HCT116 (cell line): ENCODE measurements around the gene ITGB7. TPM values are rescaled to one million over a fixed set of nuclear protein-coding genes. Genes with fewer than 3 reads are reported as not detected.

Experiments
- ATAC-seq: fragments of 200-7000 bp; cut with Tn5 transposase; 2 replicates; pipeline ENCODE4 v1.9.1; 2020; ENCODE audit warnings: mild to moderate bottlenecking, moderate library complexity
- BruUV-seq: library from RNA; stranded (reverse); fragments of 400-500 nt; replicated peaks from 2 replicates; lab custom pipeline; 2021; lab: Mats Ljungman, UMichigan
- CTCF ChIA-PET: fragments of 300-600 bp; sonication (Branson Sonifier 250); formaldehyde crosslinking; loops from one replicate; lab custom pipeline; 2021; ENCODE audit warnings: antibody characterized with exemption; lab: Charles Lee
- POLR2A ChIA-PET: fragments of 300-600, 350-600 bp; sonication (Branson Sonifier 250); formaldehyde crosslinking; loops from one replicate; lab custom pipeline; 2021; ENCODE audit warnings: antibody characterized with exemption; lab: Charles Lee
- RAD21 ChIA-PET, 2 experiments: fragments of 300-600 bp; sonication (Branson Sonifier 250); formaldehyde crosslinking; loops; one replicate each; lab custom pipeline; 2023; ENCODE audit warnings: low total read pairs in 2 of 2; ENCODE audit not compliant: uncharacterized antibody in 2 of 2, unreplicated experiment in 2 of 2, low non-redundant PET in 1 of 2; lab: Charles Lee
- DNase-seq: peaks from one replicate; pipeline ENCODE4 v3.0.0-alpha.2; 2010; ENCODE audit warnings: low read depth, low spot score
- H2AFZ ChIP-seq: fragments of 200-600 bp; shearing (Covaris generic), sonication (generic); 2 replicates; pipeline ENCODE4 v1.6.1; 2017; ENCODE audit warnings: low read depth, mixed run types, mixed read lengths, antibody characterized with exemption, low read length; ENCODE audit not compliant: poor library complexity, severe bottlenecking
- H3K27ac ChIP-seq: 2 replicates; pipeline ENCODE4 v1.5.1; 2012; ENCODE audit warnings: low read depth, low read length
- H3K27me3 ChIP-seq: fragments of 200-600 bp; sonication (generic); 2 replicates; pipeline ENCODE4 v1.6.1; 2016; ENCODE audit warnings: mixed run types, low read length, mixed read lengths; ENCODE audit not compliant: insufficient read depth
- H3K36me3 ChIP-seq, 2 experiments: fragments of 200-500 bp in 1 of 2; fragments of 200-600 bp in 1 of 2; sonication (Bioruptor generic) in 1 of 2; sonication (generic) in 1 of 2; 2 replicates each; pipeline versions ENCODE4 v1.5.1 to v1.6.1; 2014 to 2016; ENCODE audit warnings: low read length in 2 of 2, inconsistent platforms in 1 of 2, mixed read lengths in 1 of 2, mixed run types in 1 of 2; ENCODE audit not compliant: insufficient read depth in 2 of 2, control insufficient read depth in 1 of 2
- H3K4me1 ChIP-seq, 2 experiments: fragments of 200-600 bp in 1 of 2; sonication (generic) in 1 of 2; 2 replicates each; pipeline versions ENCODE4 v1.5.1 to v1.6.1; 2012 to 2017; ENCODE audit warnings: low read length in 2 of 2, inconsistent platforms in 1 of 2, mild to moderate bottlenecking in 1 of 2, mixed read lengths in 1 of 2, mixed run types in 1 of 2, moderate library complexity in 1 of 2; ENCODE audit not compliant: insufficient read depth in 2 of 2, control insufficient read depth in 1 of 2
- H3K4me2 ChIP-seq: fragments of 200-600 bp; sonication (generic); 2 replicates; pipeline ENCODE4 v1.6.1; 2017; ENCODE audit warnings: mixed run types, low read length, mixed read lengths
- H3K4me3 ChIP-seq, 2 experiments: fragments of 200-600 bp in 1 of 2; sonication (generic) in 1 of 2; replicated peaks in 1 of 2; 2 replicates each; pipeline ENCODE4 v1.5.1; 2011 to 2016; ENCODE audit warnings: low read length in 2 of 2, control low read depth in 1 of 2, low read depth in 1 of 2, mild to moderate bottlenecking in 1 of 2, mixed read lengths in 1 of 2, mixed run types in 1 of 2
- H3K79me2 ChIP-seq: fragments of 200-600 bp; sonication (generic); 2 replicates; pipeline ENCODE4 v1.6.1; 2017; ENCODE audit warnings: mild to moderate bottlenecking, mixed run types, low read length, moderate library complexity, mixed read lengths; ENCODE audit not compliant: insufficient read depth
- H3K9ac ChIP-seq: fragments of 200-600 bp; sonication (generic); 2 replicates; pipeline ENCODE4 v1.6.1; 2016; ENCODE audit warnings: low read length, mixed read lengths
- H3K9me2 ChIP-seq: fragments of 200-600 bp; sonication (generic), shearing (Covaris generic); 2 replicates; pipeline ENCODE4 v1.6.1; 2017; ENCODE audit warnings: mixed run types, mild to moderate bottlenecking, moderate library complexity; ENCODE audit not compliant: insufficient read depth
- H3K9me3 ChIP-seq, 2 experiments: fragments of 200-500 bp in 1 of 2; fragments of 200-600 bp in 1 of 2; sonication (Bioruptor generic) in 1 of 2; sonication (generic) in 1 of 2; 2 replicates each; pipeline ENCODE4 v1.6.1; 2014 to 2017; ENCODE audit warnings: low read length in 2 of 2, mixed read lengths in 2 of 2, inconsistent platforms in 1 of 2, low read depth in 1 of 2, mild to moderate bottlenecking in 1 of 2, mixed run types in 1 of 2, moderate library complexity in 1 of 2; ENCODE audit not compliant: control insufficient read depth in 1 of 2, insufficient read depth in 1 of 2
- H4K20me1 ChIP-seq: fragments of 200-600 bp; sonication (generic), shearing (Covaris generic); 2 replicates; pipeline ENCODE4 v1.6.1; 2017; ENCODE audit warnings: mixed run types, mild to moderate bottlenecking, moderate library complexity; ENCODE audit not compliant: insufficient read depth
- ATF3 ChIP-seq: IDR thresholded peaks from 2 replicates; pipeline ENCODE4 v1.6.1; 2012
- CBX3 ChIP-seq: IDR thresholded peaks from 2 replicates; pipeline ENCODE4 v1.6.1; 2012; ENCODE audit warnings: low read depth
- CEBPB ChIP-seq: IDR thresholded peaks from 2 replicates; pipeline ENCODE4 v1.6.1; 2012; ENCODE audit warnings: low read depth
- CTCF ChIP-seq, 3 experiments: fragments of 200-600 bp in 1 of 3; sonication (generic) in 1 of 3; IDR thresholded peaks in 2 of 3; conservative IDR thresholded peaks in 1 of 3; 2 replicates each; pipeline ENCODE4 v1.5.1; 2012 to 2017; ENCODE audit warnings: low read depth in 2 of 3, low read length in 2 of 3, antibody characterized with exemption in 1 of 3, borderline replicate concordance in 1 of 3, control low read depth in 1 of 3, mild to moderate bottlenecking in 1 of 3, mixed read lengths in 1 of 3, mixed run types in 1 of 3, moderate library complexity in 1 of 3; ENCODE audit not compliant: insufficient read depth in 1 of 3
- EZH2phosphoT487 ChIP-seq: fragments of 200-600 bp; IDR thresholded peaks from 2 replicates; pipeline ENCODE4 v1.6.1; 2018; ENCODE audit warnings: antibody characterized with exemption, borderline replicate concordance
- MAX ChIP-seq: IDR thresholded peaks from 2 replicates; pipeline ENCODE4 v1.6.1; 2012
- POLR2A ChIP-seq: IDR thresholded peaks from 2 replicates; pipeline ENCODE4 v1.7.0; 2011; ENCODE audit warnings: borderline replicate concordance; ENCODE audit not compliant: insufficient read depth, insufficient read length; ENCODE audit errors: extremely low read depth
- POLR2AphosphoS5 ChIP-seq: IDR thresholded peaks from 2 replicates; pipeline ENCODE4 v1.6.1; 2011; ENCODE audit warnings: mild to moderate bottlenecking, low read depth, low read length, moderate library complexity
- RAD21 ChIP-seq: IDR thresholded peaks from 2 replicates; pipeline ENCODE4 v1.6.1; 2012; ENCODE audit warnings: low read depth, mild to moderate bottlenecking
- REST ChIP-seq: IDR thresholded peaks from 2 replicates; pipeline ENCODE4 v1.6.1; 2012; ENCODE audit warnings: low read depth
- SP1 ChIP-seq: IDR thresholded peaks from 2 replicates; pipeline ENCODE4 v1.6.1; 2012; ENCODE audit warnings: low read depth
- YY1 ChIP-seq: IDR thresholded peaks from 2 replicates; pipeline ENCODE4 v1.6.1; 2011; ENCODE audit warnings: low read length, low read depth, moderate library complexity, mild to moderate bottlenecking; ENCODE audit not compliant: insufficient replicate concordance; ENCODE audit errors: extremely low read depth
- ZBTB33 ChIP-seq: IDR thresholded peaks from 2 replicates; pipeline ENCODE4 v1.6.1; 2011; ENCODE audit warnings: mild to moderate bottlenecking, low read length, moderate library complexity; ENCODE audit not compliant: insufficient replicate concordance; ENCODE audit errors: extremely low read depth
- ZFX ChIP-seq: fragments of 450-650 bp; IDR thresholded peaks from 2 replicates; pipeline ENCODE4 v1.6.1; 2017
- ZNF274 ChIP-seq: fragments of 200-500 bp; sonication (Bioruptor generic); IDR thresholded peaks from 2 replicates; pipeline ENCODE4 v1.6.1; 2014; ENCODE audit warnings: mild to moderate bottlenecking, low read depth, low read length, inconsistent platforms
- intact Hi-C: fragments of 100-400 bp; cut with micrococcal nuclease; formaldehyde crosslinking; loops from 2 replicates; pipeline ENCODE4 v1.10.0; 2022
- total RNA-seq: library from RNA; stranded (reverse); gene quantifications from one replicate; pipeline ENCODE4 v1.2.1, GENCODE V29; 2021; ENCODE audit not compliant: unreplicated experiment

Gene ITGB7
- total RNA-seq, 1 experiment from 2014 or later = 1.9 TPM

- no peak overlapping the region for H3K4me3 ChIP-seq
- no peaks in the 10 kb centered on the region for H4K20me1 ChIP-seq
- H3K36me3 ChIP-seq = no peaks in the 10 kb centered on the region
- ChIA-PET POLR2A (no interaction called here), RAD21 (no interaction called here), CTCF (interaction anchor here (1.3 to 2.0 kb wide), 2 partner anchors 14 to 119 kb away, joined by 3 to 7 read pairs; no protein-coding TSS in a partner anchor)
- intact Hi-C loops = no loop called here
- H3K9ac ChIP-seq = no peak overlapping the region
- H3K27ac ChIP-seq = no peak overlapping the region
- no peak overlapping the region for H2AFZ ChIP-seq
- TF ChIP-seq CEBPB = no peak
- TF ChIP-seq ZFX = no peak
- TF ChIP-seq CBX3 = no peak
- no peak for TF ChIP-seq REST
- no peak for TF ChIP-seq ZNF274
- TF ChIP-seq SP1 = no peak
- no peak for TF ChIP-seq POLR2A
- TF ChIP-seq EZH2phosphoT487 = no peak
- TF ChIP-seq CTCF (IDR thresholded peaks at IDR 0.05 in 2 of 3, conservative IDR thresholded peaks at IDR 0.05 in 1 of 3; ENCODE audit: borderline replicate concordance in 1 of 3, insufficient read depth in 1 of 3, low read depth in 2 of 3, low read length in 2 of 3) = no peak
- TF ChIP-seq POLR2AphosphoS5 = no peak
- no peak for TF ChIP-seq RAD21
- no peak for TF ChIP-seq ZBTB33
- no peak for TF ChIP-seq ATF3
- no peak for TF ChIP-seq YY1
- TF ChIP-seq MAX = no peak
- no peaks in the 10 kb centered on the region for H3K27me3 ChIP-seq
- no peak for ATAC-seq
- peaks cover 21 to 45% of the 10 kb centered on the region in 2 experiments; a peak in 3 of 4 replicates for H3K4me1 ChIP-seq
- no peaks in the 10 kb centered on the region for H3K9me3 ChIP-seq
- H3K4me2 ChIP-seq = peak overlapping the region; percentile 32; the same call in 1 of the 2 replicates
- no peaks in the 10 kb centered on the region for H3K79me2 ChIP-seq
- no peak for DNase-seq
- no peaks in the 10 kb centered on the region for H3K9me2 ChIP-seq
- BruUV-seq = no TSS peak
Observed at GRCh38 chr12:53173085-53173715, 33.9 kb downstream of the ITGB7 start.
